HG03442 (cell line): Measurements from ENCODE around the gene RARS2.
"Not testable (repeated sequence)": the region's sequence is repeated elsewhere in the genome, so short reads cannot be mapped to it uniquely, and the experiment has no call there.

Experiments
- ATAC-seq: cut with Tn5 transposase; IDR thresholded peaks from one replicate; pipeline ENCODE4 v1.9.1; 2021; ENCODE audit warnings: mild to moderate bottlenecking, moderate library complexity; ENCODE audit not compliant: unreplicated experiment

The RARS2 gene, protein sequence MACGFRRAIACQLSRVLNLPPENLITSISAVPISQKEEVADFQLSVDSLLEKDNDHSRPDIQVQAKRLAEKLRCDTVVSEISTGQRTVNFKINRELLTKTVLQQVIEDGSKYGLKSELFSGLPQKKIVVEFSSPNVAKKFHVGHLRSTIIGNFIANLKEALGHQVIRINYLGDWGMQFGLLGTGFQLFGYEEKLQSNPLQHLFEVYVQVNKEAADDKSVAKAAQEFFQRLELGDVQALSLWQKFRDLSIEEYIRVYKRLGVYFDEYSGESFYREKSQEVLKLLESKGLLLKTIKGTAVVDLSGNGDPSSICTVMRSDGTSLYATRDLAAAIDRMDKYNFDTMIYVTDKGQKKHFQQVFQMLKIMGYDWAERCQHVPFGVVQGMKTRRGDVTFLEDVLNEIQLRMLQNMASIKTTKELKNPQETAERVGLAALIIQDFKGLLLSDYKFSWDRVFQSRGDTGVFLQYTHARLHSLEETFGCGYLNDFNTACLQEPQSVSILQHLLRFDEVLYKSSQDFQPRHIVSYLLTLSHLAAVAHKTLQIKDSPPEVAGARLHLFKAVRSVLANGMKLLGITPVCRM

DNA sequence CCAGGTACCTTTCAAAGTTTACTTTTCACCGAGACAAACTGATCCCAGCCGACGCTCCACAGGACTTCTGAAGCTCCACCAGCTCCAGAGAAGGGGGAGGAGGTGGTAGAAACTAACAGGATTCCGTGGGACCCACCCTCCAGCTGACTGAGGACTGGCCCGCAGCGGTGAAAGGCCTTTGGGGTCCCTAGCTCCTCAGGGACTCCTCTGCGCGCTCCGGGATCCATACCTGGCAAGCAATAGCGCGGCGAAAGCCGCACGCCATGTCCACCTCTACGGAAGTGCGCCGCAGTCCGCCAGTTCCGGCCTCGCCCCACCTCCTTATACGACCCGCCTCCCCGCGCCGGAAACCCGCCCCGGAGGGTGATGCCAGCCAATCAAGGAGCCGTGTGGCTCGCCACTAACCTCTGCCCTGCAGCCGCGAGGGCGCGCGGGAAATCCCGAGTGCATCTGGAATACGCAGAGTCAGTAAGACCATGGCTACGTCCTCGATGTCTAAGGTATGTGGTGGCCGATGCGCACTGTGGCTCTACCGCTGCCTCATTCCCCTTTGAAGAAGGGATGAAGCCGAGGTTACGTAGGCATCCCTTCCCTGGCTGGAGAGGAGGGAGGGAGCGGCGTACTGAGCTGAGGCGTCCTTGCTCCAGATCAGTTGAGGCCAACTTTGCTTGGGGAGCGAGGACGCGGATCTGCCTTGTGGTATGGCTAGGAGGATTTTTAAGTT, at the start of gene RARS2, which contains the start of gene ORC3:
TSS of gene RARS2 (minus strand) at position 295 of the 724 bp plus-strand sequence. CDS start at position 265, 30 bp downstream.
TSS of gene ORC3 (plus strand) at position 443 of the 724 bp plus-strand sequence. CDS start at position 477, 34 bp downstream.
- peak; percentile 100 for ATAC-seq

DNA sequence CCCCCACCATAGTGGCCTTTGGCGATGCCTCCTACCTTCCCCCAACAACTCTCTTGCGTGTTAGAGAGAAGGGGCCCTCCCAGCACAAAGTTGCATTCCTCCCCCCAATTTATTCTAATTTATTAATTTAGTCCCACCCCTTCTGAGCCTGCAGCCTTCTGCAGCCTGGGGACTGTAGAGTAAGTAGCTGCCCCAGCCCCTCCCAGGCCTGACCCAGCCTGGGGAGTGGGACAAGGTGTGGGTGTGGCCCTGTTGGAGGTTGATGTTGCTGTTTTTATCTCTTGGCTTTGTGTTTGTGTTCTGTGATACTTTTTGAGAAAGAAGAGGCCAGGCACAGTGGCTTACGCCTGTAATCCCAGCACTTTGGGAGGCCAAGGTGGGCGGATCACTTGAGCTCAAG, 49.6 kb upstream of the RARS2 start:
- ATAC-seq = no peak

DNA sequence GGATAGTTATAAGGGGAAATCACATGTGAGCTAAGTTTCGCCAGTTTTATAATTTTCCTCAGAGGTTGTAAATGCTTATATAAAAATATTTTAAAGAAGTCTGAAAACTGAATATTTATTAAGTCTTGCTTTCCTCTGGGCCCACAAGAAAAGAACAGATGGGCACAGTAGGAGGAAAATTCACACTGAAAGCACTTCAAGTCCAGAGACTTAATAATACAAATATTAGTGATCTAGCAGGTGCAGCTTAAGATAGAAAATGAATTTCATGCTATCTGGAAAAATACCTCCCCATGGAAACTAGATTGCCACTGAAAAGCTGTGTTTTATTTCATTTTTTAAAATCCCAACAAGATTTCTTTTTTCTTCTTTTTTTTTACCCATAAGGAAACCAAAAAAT, 47.3 kb upstream of the RARS2 start:
- no peak for ATAC-seq

DNA sequence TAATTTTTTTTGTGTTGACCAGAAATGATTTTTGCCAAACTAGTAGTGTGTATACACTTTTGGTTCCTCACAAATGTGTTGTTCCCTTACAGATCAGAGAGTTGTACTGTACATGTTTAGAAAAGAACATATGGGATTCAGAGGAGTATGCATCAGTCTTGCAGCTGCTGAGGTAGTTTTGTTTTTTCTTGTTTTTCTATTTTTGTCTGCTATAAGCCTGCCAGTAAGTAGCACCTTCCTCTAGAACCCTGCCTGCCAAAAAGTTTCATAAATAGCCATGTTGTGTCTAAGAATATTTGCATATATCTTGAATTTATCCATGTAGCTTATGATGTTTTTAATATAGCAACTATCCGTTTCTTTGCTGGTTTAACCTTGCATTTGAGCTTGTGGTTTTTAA, 46.5 kb upstream of the RARS2 start:
- ATAC-seq = no peak

- ATAC-seq = no peak
Measured at GRCh38 chr6:87633851-87634250, 44.1 kb upstream of the RARS2 start.

GRCh38 chr6:87630746-87631145, 41.0 kb upstream of the RARS2 start:
- ATAC-seq = no peak

- no peak for ATAC-seq
Measured at GRCh38 chr6:87628881-87629280, 39.1 kb upstream of the RARS2 start.

- no peak for ATAC-seq
Measured at GRCh38 chr6:87628424-87628823, 38.6 kb upstream of the RARS2 start.

GRCh38 chr6:87623248-87623647, 33.5 kb upstream of the RARS2 start:
- no peak for ATAC-seq

DNA sequence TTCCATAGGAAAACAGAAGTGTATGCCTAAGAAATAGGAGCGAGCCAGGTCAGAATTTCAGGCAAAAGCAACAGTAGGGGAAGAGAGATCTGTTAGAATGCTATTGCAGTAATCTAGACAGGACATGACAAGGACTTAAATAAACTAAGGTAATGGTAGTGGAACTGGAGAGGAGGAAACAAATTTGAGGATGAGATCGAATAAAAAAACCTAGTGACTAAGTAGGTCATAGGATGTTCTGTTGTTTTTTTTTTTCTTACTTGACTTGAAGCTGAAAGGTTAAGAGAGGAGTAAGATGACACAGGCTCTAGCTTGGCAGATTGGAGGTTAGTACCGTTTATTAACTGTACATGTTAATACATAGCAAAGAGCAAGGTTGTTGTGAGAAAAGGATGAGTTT, 28.7 kb upstream of the RARS2 start:
- no peak for ATAC-seq

GRCh38 chr6:87617405-87617804, 27.6 kb upstream of the RARS2 start:
- no peak for ATAC-seq

DNA sequence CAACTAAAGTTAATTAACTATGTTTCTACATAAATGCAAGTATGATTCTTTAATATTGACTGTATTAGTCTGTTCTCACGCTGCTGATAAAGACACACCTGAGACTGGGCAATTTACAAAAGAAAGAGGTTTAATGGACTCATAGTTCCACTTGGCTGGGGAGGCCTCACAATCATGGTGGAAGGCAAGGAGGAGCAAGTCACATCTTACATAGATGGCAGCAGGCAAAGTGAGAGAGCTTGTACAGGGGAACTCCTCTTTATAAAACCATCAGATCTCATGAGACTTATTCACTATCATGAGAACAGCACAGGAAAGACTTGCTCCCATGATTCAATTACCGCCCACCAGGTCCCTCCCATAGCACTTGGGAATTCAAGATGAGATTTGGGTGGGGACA, 23.2 kb upstream of the RARS2 start:
- not testable (repeated sequence) for ATAC-seq

- ATAC-seq = no peak
Measured at GRCh38 chr6:87608802-87609201, 19.0 kb upstream of the RARS2 start.

GRCh38 chr6:87606199-87606598, 16.4 kb upstream of the RARS2 start:
- no peak for ATAC-seq

- ATAC-seq = no peak
Measured at GRCh38 chr6:87600576-87600975, 10.8 kb upstream of the RARS2 start.

DNA sequence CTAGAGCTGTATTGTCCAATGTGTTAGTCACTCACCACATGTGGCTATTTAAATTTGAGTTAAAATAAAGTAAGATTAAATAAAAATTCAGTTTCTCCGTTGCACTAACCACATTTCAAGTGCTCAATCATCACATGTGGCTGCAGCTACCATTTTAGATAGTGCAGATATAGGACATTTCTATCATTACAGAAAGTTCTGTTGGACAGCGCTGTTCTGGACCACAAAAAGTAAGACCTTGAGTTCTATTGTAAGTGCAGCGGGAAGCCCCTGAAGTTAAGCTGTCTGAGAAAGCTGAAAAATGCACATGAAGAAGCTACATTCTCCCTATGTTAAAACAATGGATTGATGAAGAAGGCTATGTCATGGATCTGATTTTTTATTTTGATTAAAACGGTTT, 1.2 kb upstream of the RARS2 start:
- ATAC-seq = no peak

DNA sequence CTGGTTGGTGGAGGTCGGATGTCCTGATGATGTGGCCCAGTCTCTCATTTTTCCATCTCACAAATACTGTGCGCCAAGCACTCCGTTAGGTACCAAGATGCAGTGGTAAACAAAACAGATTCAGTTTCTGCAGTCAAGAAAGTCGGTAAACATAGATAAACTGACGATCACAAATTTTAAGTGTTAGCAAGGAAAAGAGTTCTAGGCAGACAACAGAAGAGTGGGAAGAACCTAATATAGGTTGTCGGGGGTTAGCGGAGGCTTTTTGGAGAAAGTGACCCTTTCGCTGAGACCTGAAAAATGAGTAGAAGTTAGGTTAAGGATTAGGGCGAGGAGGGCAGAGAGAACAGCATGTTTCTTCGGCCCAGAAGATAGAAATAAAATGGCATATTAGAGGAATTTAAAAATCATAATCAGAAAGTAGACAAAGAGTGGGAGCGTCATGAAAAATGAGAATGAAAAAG, 662 bp upstream of the RARS2 start:
- no peak for ATAC-seq

DNA sequence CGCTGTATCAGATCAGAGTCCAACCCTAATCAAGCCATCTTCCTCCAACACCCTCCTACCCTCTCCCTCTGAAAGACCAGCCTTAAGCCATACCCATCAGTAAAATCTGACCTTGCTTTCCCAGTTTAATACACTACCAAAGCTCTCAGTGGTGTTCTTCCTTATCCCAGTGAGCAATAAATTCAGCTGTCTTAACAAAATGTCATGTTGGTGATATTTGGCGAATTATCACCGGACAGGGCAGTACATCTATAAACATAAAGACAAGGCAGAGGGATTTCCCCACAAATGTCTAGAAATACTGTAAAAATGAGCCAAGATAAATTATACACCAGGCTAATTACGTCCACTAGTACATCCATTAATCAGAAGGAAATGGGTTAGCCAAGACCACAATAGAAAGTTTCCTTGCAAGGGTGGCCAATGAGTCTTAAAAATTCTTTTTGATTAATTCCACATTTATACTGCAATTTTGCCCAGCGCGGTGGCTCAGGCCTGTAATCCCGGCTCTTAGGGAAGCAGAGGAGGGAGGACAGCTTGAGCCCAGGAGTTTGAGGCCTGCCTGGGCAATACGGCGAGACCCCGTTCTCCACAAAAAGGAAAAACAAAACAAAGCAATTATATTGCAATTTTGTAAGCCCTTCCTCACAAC, 905 bp downstream of the RARS2 start:
- no peak for ATAC-seq

- ATAC-seq = no peak
Measured at GRCh38 chr6:87586371-87587077, 3.3 kb downstream of the RARS2 start.

GRCh38 chr6:87583822-87584221, 6.0 kb downstream of the RARS2 start:
- no peak for ATAC-seq

DNA sequence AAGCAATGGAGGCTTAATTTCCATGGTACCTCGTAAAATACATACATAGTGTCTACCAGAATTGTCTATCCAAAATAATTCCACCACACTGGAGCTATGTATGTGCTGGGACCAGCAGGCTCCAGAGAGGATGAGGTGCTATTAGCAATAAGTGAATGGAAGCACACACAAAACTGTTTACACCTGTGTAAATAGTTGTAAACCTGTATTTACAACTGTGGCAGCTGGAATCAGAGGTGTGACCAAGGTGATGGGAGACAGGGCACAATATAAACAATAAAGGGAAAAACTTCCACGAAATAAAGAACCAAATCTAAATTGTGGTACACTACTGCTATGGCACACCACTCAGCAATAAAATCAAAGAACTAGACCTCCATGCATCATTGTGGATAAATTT, 14.4 kb downstream of the RARS2 start:
- ATAC-seq = no peak
